GM21381 (cell line): ENCODE results near the gene NEB.
A peak's percentile ranks its signal among the peaks of the same experiment; 100 is the strongest.
"Not testable (repeated sequence)": the region's sequence is repeated elsewhere in the genome, so short reads cannot be mapped to it uniquely, and the experiment has no call there.

Source experiments
- ATAC-seq: cut with Tn5 transposase; IDR thresholded peaks from one replicate; pipeline ENCODE4 v1.9.1; 2021; ENCODE audit warnings: mild to moderate bottlenecking, moderate library complexity; ENCODE audit not compliant: unreplicated experiment

The NEB gene

GRCh38 chr2:151619337-151619989, 114.8 kb downstream of the NEB start:
- ATAC-seq = no peak

DNA sequence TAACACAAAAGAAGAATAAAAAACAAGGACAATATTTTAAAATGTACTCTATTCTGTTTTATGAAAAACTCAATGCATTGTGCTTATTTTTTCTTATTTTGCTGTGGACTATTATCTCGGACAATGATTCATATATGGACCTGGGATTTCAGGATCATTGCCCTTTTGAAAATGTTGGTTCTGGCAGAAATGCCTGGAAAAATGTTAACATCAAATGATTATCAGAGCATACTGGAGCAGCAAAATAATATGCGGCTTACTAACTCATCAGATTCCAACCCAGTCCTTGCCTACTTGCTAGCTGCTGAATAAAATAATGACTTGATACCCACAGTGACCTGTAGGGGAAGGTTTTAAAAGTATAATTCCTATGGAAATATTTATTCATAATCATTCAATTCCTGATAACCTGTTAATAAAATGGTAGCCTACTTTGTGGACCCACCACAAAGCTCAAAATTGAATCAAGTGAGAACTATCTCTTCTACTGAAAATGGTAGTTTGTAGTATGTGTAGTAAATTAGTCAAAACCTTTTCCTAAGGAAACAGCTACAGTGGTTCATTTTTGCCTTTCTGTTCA, 117.4 kb downstream of the NEB start:
- no peak for ATAC-seq

GRCh38 chr2:151614606-151615306, 119.5 kb downstream of the NEB start:
- ATAC-seq = no peak

GRCh38 chr2:151614159-151614558, 120.1 kb downstream of the NEB start:
- ATAC-seq = no peak

- ATAC-seq = no peak
These were observed 122.9 kb downstream of the NEB start for GRCh38 chr2:151611351-151611750.

GRCh38 chr2:151610310-151610709, 124.0 kb downstream of the NEB start:
- no peak for ATAC-seq

DNA sequence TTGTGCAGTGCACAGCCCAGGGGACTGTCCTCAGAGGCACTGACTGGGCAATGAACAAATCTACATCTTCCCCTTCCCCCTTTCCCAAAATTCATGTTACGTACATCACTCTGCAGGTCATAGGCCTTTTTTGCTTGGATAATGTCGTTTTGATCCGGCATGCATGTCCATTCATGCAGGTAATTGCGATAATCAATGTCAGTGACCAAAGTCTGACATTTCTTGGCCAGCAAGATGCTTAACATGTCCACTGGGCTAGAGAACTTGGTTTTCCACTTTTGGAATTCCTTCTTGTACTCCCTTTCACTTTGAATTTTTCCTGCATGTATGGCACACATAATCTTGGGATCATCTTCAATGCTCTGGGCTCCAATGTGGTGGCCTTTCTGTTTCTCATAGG, 124.6 kb downstream of the NEB start:
- ATAC-seq = no peak

DNA sequence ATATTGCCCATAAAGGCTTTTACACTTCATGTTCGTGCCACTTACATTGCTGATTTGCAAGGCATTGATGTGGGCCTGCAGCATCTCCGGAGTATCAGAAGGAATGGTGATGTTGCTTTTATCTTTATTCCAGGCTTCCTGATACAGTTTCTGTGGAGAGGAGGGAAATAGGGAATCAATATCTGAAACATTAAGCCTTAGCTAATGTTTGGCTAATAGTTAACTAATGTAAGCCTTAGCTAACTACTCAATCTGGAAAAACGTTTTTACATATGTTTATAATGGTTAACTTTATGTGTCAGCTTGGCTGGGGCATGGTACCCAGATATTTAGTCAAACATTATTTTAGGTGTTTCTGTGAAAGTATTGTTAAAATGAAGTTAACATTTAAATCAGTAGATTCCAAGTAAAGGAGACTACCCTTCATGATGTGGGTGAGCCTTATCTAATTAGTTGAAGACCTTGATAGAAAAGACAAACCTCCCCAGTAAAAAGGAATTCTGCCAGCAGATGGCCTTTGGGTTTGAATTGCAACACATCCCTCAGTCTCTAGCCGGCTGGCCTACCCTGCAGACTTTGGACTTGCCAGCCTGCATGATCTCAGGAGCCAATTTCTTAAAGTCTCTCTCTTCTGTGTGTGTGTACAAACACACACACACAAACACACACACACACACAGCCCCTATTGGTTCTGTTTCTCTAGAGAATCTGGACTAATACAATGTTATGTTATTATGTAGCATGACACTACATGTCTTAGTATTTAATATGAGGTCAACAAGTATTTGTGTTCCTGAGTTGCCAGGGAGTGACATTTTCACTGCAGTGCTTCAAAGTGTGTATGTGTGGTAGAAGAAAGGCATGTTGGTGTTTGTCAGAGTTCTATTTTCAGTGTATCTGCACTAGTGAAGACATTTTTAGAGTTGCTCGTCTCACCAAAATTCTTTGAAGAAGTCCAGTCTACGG, 126.5 kb downstream of the NEB start:
- not testable (repeated sequence) for ATAC-seq

- ATAC-seq = not testable (repeated sequence)
These were observed 130.7 kb downstream of the NEB start for GRCh38 chr2:151603530-151603929.

DNA sequence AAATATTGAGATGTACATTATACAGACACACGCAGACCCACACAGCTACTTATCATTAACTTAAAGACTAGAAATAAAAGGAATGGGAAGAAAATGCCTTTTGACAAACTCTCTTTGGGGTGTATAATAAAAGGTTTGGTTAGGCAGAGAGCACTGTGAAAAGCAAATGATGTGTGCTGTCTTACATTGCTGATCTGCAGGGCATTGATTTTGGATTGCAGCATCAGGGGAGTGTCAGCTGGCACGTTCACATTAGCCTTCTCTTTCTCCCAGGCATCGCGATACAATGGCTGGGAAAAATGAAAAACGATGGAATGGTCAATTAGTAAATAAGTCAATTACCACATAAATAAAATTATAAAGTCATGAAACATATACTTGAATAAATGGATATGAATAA, 131.9 kb downstream of the NEB start:
- ATAC-seq = not testable (repeated sequence)

GRCh38 chr2:151601803-151602202, 132.5 kb downstream of the NEB start:
- ATAC-seq = peak; percentile 54

DNA sequence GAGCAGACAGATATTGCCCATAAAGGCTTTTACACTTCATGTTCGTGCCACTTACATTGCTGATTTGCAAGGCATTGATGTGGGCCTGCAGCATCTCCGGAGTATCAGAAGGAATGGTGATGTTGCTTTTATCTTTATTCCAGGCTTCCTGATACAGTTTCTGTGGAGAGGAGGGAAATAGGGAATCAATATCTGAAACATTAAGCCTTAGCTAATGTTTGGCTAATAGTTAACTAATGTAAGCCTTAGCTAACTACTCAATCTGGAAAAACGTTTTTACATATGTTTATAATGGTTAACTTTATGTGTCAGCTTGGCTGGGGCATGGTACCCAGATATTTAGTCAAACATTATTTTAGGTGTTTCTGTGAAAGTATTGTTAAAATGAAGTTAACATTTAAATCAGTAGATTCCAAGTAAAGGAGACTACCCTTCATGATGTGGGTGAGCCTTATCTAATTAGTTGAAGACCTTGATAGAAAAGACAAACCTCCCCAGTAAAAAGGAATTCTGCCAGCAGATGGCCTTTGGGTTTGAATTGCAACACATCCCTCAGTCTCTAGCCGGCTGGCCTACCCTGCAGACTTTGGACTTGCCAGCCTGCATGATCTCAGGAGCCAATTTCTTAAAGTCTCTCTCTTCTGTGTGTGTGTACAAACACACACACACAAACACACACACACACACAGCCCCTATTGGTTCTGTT, 137.2 kb downstream of the NEB start:
- ATAC-seq = not testable (repeated sequence)

GRCh38 chr2:151591908-151592255, 142.4 kb downstream of the NEB start:
- ATAC-seq = not testable (repeated sequence)

DNA sequence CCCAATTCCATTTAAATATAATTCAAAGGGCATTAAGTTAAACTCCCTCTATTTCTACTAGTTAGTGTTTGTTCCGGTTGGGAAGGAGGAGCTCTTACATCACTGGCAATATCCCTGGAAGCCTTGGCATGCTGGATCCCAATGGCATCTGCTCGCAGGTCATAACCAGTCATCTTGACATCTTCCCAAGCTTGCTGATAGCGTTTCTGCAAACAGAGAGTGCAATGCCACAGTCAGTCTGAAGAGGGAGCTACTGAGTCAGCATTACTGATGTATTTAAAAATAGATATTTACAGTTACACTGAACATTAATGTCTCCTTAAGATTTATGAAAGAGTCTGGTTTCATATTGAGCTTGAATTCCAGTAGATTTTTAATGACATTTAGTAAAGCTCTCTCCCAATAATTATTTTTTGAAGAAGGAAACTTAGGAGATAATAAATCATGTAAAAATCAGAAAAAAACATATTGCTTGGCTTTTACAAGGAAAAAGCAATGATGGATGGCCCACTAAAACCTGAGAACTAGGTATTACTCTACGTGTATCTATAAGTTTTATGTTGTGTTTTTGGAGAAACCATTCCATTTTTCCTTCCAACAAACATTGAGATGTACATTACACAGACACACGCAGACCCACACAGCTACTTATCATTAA, 142.9 kb downstream of the NEB start:
- not testable (repeated sequence) for ATAC-seq

DNA sequence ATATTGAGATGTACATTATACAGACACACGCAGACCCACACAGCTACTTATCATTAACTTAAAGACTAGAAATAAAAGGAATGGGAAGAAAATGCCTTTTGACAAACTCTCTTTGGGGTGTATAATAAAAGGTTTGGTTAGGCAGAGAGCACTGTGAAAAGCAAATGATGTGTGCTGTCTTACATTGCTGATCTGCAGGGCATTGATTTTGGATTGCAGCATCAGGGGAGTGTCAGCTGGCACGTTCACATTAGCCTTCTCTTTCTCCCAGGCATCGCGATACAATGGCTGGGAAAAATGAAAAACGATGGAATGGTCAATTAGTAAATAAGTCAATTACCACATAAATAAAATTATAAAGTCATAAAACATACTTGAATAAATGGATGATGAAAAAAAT, 153.0 kb downstream of the NEB start:
- not testable (repeated sequence) for ATAC-seq

DNA sequence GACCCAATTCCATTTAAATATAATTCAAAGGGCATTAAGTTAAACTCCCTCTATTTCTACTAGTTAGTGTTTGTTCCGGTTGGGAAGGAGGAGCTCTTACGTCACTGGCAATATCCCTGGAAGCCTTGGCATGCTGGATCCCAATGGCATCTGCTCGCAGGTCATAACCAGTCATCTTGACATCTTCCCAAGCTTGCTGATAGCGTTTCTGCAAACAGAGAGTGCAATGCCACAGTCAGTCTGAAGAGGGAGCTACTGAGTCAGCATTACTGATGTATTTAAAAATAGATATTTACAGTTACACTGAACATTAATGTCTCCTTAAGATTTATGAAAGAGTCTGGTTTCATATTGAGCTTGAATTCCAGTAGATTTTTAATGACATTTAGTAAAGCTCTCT, 153.6 kb downstream of the NEB start:
- ATAC-seq = not testable (repeated sequence)

DNA sequence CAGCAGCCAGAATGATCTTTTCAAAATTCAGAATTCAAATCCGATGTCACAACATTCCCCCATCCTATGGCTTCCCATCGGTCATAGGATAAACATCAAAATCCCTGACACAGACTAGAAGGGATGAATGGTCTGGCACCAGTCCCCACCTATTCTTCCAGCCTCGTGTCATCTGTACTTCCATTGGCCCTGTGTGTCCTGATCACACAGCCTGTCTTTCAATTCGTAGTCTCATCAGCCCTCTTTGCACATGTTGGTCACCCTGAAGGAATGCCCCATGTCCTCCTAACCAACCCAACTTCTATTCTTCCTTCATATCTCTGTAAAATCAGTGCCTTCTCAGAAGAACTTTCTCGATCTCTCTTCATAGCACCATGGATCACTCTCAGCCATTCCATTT, 157.2 kb downstream of the NEB start:
- no peak for ATAC-seq

DNA sequence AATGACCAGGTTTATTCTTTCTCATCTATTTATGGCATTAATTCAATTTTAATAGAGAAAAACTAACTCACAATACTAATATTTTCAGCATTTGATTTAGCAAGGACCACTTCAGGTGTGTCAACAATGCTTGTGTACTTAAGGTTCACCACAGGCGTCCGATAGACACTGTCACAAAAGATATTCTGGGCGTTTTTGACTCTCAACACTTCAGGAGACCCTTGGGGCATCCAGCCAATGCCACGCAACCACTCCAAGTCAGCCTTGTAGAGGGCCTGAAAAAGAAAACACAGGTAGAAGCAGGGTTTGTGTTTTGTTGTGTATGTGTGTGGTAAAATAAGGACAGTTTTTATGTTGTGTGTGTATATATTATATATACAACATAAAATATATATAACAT, 158.2 kb downstream of the NEB start:
- no peak for ATAC-seq

DNA sequence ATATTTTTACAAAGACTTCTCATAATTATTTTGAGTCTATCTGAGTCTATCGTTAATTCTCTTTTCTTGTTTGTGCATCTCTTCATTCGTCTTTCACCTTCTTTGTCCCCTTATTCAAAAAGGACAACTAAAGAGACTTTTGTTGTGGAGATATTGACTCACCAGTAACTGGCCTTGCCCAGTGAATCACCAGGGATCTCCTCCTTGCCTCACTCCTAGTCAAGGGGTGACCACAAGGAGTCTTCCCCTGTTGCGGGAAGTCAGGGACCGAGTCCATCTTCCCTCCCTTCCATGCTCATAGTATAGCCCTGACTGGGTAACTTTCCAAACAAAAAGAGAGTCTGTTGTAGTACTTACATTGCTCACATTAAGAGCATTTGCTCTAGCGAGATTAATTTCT, 158.9 kb downstream of the NEB start:
- no peak for ATAC-seq

DNA sequence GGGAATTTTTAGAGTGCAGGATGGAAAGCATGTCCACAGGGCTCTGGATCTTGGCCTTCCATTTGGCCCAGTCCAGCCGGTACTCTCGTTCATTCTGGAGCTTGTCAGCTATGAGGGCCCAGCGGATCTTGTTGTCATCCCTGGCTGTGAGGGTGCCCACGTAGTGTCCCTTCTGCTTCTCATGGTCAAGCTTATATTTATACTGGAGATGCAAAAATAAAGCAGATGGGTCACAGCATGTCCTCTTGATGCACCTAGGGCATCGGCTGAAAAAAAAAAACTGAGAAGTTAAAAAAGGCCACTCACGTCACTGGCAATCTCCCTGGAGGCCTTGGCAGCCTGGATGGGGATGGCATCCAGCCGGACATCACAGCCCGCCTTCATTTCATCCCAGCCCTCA, 164.1 kb downstream of the NEB start:
- no peak for ATAC-seq
